ENCODE results near the gene MIA2.
"Not testable (repeated sequence)": the region's sequence is repeated elsewhere in the genome, so short reads cannot be mapped to it uniquely, and the experiment has no call there.

Gene MIA2

DNA sequence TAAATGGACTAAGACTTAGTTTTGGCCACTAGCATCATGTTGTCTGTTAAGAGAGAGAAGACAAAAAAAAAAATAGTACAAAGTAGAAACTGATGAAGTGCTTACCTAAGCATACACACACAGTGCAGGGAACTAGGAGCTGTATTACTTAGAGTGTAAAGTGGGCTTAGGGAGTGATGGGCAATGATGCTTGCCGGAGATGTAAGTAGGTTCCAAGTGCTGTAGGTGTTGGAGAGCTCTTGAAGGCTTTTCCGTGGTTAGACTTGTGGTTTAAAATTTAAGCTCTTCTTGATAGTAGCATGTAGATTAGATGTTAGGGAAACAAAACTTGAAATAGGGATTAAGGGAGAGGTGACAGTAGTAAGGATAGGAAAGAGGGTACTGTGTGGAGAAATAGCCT is 34.7 kb downstream of the MIA2 start:
- no peak for DNase-seq (ENCODE audit: low spot score)

GRCh38 chr14:39272918-39273317 is 39.2 kb downstream of the MIA2 start:
- no peak for DNase-seq (ENCODE audit: low spot score)

DNA sequence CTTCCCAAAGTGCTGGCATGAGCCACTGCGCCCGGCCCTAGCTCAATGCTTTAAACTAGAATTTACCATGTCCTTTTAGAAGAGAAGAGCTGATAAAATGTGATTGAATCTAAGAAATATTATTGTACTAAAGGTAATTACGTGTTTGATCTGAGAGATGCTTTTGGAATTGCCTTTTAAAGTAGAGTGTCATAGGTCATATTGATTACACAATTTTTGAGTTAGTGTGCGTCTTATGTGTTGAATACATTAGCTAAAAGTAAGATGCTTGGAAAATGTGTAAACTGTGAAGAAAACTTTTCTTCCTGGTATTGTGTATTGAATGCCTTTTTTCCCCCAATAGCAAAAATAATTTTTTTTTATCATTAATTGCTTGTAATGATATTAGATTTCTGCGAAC is 41.7 kb downstream of the MIA2 start:
- DNase-seq (ENCODE audit: low spot score): no peak

- DNase-seq (ENCODE audit: low spot score): no peak
Observed at GRCh38 chr14:39276005-39276404, 42.3 kb downstream of the MIA2 start.

DNA sequence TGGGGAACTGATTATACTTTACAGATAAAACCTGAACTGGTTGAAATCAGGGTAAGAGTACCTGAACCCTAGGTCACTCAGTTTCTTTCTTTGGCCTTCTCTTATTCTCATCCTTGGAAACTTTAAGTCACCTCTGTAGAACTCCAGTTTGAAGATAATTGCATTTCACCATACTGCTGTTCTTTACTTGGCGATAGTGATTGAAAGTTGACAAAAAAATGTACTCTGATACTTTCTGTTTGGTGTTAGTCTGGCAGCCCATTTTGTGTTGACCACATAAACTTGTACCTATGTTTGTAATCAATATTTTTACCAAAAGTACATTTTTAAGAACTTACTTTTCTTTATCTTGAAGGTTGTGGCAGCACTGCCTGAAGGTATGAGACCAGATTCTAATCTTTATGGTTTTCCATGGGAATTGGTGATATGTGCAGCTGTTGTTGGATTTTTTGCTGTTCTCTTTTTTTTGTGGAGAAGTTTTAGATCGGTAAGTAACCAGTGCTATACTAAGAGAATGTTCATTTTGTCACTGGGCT is 42.9 kb downstream of the MIA2 start:
- DNase-seq (ENCODE audit: low spot score): no peak

DNA sequence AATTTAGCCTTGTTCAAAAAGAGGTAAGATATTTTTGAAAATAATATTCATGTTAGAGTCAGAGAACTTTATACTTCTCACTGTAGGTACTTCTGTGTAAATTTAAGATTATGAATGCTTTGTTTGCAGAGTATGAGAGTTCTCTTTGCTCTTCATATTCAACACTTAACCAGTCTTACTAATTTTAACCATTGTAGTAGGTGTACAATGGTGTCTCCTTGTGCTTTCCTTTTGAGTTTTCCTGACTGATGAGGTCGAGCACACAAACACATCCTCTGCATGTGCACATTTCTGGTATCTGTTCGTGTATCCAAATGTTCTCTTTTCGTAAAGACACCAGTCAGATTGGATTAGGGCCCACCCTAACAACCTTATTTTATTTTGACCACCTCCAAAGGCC is 45.8 kb downstream of the MIA2 start:
- DNase-seq (ENCODE audit: low spot score): no peak

- DNase-seq (ENCODE audit: low spot score): not testable (repeated sequence)
Observed at GRCh38 chr14:39280678-39281077, 47.0 kb downstream of the MIA2 start.

DNA sequence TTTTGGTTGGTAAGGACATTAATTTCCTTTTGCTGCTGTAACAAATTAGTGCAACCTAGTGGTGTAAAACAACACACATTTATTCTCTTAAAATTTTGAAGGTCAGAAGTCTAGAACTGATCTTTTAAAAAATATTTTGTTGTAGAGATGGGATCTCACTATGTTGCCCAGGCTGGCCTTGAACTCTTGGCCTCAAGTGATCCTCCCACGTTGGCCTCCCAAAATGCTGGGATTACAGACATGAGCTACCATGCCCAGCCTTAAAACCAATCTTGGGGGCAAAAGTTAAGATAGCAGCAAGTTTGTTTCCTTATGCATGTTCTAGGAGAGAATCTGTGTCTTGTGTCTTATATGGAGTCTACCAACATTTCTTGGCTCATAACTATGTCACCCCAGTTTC is 55.8 kb downstream of the MIA2 start:
- DNase-seq (ENCODE audit: low spot score): no peak

GRCh38 chr14:39291701-39292100 is 58.0 kb downstream of the MIA2 start:
- DNase-seq (ENCODE audit: low spot score): no peak

DNA sequence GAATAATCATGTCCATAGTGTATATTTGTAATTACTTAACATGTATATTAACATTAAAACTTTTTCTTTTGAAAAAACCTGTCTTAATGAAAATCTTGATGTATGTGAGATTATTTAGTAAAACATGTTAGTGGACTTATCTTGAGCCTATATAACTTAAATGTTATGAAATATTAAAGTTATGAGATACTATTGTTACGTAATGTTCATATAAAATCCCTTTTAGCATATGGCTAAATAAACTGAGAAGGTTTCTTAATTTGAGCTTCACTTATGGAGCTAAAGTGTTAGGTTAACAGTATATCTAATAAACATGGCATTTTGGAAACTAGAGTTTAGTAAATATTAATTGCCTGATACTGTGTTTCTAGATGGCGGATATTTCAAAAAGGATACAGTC is 59.9 kb downstream of the MIA2 start:
- DNase-seq (ENCODE audit: low spot score): no peak

DNA sequence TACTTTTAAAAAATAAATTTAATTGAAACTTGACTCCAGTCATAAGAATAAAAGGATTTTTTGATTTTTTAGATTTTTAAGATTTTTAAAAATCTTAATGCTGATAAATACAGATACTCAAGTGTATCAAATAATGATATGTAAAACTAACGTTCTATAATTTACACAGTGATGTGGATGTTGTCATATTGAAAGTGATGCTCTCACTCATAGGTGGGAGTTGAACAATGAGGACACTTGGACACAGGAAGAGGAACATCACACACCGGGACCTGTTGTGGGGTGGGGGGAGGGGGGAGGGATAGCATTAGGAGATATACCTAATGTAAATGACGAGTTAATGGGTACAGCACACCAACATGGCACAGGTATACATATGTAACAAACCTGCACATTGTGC is 66.7 kb downstream of the MIA2 start:
- not testable (repeated sequence) for DNase-seq (ENCODE audit: low spot score)

GRCh38 chr14:39302124-39302810 is 68.6 kb downstream of the MIA2 start:
- no peak for DNase-seq (ENCODE audit: low spot score)

DNA sequence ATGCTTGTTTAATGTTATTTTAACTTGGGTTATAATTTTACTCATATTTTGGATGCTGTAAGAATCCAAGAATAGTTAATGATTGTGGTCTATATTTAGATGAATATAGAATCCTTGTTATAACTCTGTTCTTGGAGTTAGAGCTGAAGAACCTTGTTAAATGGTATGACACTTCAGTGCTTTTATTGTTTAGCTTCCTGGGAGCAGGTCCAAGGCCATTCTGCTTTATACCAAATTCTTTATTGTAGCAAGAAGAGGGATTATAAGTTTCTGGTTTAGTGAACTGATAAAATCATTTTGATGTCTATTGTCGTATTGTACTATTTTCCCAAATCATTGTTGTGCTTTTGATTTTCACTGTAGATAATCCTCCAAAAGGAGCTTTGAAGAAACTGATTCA is 69.4 kb downstream of the MIA2 start:
- DNase-seq (ENCODE audit: low spot score): no peak

DNA sequence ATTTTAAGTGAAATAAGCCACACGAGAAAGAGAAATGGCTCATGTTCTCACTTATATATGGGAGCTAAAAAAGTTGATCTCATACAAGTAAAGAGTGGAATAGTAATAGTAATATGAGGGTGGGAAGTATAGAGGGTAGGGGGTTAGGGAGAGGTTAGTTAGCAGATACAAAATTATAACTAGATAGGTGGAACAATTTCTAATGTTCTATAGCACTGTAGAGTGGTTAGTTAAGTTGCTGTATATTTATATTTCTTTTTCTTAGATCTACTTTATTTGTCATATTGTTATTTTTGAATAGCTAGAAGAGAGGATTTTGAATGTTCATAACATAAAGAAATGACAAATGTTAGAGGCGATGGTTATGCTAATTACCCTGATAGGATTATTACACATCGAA is 74.1 kb downstream of the MIA2 start:
- no peak for DNase-seq (ENCODE audit: low spot score)

GRCh38 chr14:39310051-39310450 is 76.3 kb downstream of the MIA2 start:
- no peak for DNase-seq (ENCODE audit: low spot score)

DNA sequence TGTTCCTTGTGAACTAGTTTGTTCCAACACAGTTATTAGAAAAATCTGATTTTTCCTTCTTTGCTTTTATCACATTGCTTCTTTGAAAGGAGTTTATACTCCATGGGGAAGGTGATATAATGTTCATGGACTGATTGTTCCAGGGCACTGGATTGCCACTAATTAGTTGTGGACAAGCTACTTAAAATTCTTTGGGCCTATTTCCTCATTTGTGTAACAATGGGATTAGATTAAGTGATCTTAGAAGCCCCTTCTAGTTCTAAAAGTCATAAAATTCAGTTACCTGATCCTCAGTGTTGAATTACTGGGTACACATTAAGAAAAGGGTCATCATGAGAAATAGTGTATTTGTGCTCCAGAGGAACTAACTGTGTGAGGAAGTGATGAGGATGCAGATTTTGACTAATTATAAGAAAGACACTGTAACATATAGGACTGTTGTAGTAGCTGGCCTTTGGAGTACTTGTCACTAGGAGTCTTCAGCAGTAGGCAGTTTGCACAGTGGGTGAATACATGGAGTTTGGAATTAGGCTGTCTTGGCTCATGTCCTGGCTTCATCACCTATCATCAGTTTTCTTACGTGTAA is 82.2 kb downstream of the MIA2 start:
- no peak for DNase-seq (ENCODE audit: low spot score)

DNA sequence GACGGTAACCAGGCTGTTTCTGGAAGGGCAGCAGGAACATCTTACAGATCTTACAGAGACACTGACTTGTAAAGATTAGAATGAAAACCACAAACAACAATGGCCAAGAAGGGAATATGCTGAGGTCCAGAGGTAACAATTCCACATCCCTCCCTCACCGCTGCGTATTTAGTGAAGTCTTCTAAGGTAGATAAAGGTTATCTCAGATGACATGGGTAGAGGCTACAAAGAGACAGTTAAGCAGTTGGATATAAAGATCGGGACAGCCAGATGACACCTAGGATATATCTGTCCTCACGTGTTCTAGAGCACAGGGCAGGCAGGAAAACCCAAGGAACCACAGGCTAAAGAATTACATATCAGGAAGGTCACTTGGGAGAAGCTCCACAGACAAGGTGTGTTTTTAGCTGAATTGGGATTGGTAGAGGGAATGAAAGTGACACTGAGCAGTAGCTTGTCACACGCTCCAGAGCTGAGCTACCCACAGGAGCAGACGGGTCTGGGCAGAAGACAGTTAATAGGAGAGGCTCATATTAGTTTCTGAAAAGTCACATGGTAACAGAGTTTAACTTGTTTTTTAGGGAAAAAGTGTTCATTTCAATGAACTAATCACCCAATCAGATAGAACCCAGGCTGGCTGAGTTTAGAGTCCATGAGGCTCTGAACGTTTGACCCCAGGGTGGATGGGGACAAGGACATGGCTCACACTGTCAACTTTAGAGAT is 83.3 kb downstream of the MIA2 start:
- DNase-seq (ENCODE audit: low spot score): no peak

DNA sequence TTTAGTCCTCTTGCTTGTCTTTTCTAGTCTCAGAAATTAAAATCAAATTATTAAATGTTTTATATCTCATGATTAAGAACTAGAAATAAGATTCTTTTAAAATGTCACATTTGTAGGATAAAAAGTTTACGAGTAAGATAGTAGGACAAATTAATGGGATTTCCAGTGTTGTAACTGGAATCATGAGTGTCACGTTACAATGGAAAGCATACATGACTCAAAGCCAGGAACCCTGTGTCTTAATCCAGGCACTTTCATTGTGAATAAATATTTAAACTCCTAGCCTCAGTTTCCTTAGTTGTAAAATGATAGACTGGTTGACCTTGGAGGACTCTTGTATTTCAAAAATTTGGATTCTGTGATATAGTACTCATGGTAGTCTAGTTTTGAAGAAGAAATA is 84.9 kb downstream of the MIA2 start:
- no peak for DNase-seq (ENCODE audit: low spot score)

DNA sequence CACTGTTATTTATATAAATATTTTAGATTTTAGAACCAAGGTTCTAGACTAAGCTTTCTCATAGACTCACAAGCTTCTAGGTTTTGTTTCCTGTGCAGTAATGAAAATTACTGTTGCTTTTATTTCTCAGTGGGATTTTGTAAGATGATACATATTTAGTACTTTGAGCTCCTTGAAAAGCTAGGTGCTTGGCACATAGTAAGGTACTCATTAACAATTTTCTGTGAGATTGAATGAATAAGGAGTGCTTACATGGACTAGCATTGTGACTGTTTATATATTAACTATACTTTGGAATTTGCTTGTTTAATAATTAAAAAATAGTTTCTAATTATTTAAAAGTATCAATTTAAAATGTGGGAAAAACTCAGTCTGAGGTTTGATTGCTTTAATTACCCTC is 85.7 kb downstream of the MIA2 start:
- DNase-seq (ENCODE audit: low spot score): no peak

GRCh38 chr14:39320318-39320717 is 86.6 kb downstream of the MIA2 start:
- no peak for DNase-seq (ENCODE audit: low spot score)

DNA sequence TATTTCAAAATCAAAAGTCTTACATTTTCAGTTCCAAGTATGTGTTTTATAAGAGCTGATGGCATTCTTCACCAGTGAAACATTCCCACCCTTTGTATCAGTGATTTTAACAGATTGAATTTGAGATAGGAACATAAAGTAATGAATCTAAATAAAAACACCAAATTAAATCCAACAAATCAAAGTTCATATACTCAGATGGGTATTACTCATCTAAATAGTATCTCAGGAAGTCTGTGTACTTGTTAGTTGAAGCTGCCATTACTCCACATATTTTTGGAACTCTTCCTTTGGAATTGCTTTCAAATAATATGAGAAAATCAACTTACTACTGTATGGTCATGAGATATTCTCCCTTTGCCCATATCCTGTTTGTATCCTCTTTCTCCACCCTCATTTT is 89.1 kb downstream of the MIA2 start:
- no peak for DNase-seq (ENCODE audit: low spot score)

DNA sequence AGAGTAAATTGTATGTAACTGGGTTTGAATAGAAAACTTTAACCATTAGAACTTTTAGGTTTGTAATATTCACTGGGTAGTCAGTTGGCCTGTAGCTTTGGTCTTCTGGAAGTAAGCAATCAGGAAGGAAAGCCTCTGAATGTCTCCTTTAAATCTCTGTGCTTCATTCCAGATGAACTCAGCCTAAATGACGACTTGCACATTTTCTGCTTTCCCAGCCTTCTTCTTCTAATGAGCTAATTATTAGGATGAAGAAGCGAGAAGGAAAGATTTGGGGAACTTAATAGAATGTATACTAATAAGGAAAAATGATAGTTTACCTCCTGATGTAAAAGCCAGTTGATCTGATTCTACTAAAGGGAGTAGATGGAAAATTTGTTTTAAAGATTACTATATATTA is 90.4 kb downstream of the MIA2 start:
- DNase-seq (ENCODE audit: low spot score): no peak

DNA sequence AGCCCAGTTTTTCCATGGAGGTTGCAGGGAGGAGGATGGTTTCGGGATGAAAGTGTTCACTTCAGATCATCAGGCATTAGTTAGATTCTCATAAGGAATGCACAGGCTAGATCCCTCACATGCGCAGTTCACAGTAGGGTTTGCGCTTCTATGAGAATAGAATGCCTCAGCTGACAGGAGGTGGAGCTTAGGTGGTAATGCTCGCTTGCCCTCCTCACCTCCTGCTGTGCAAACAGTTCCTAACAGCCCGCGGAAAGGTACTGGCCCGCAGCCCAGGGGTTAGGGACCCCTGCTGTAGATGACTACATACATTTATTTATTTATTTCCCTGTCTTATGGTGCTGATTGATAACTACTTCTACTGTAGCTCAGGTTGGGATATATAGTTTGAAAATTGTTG is 105.3 kb downstream of the MIA2 start:
- no peak for DNase-seq (ENCODE audit: low spot score)
